Kidney capillary endothelial cell (primary cell): Measurements from ENCODE around the gene VPS26C.

Experiments used
- DNase-seq: peaks from one replicate; pipeline ENCODE4 v3.0.0-alpha.2; 2018; ENCODE audit warnings: low spot score

The VPS26C gene

DNA sequence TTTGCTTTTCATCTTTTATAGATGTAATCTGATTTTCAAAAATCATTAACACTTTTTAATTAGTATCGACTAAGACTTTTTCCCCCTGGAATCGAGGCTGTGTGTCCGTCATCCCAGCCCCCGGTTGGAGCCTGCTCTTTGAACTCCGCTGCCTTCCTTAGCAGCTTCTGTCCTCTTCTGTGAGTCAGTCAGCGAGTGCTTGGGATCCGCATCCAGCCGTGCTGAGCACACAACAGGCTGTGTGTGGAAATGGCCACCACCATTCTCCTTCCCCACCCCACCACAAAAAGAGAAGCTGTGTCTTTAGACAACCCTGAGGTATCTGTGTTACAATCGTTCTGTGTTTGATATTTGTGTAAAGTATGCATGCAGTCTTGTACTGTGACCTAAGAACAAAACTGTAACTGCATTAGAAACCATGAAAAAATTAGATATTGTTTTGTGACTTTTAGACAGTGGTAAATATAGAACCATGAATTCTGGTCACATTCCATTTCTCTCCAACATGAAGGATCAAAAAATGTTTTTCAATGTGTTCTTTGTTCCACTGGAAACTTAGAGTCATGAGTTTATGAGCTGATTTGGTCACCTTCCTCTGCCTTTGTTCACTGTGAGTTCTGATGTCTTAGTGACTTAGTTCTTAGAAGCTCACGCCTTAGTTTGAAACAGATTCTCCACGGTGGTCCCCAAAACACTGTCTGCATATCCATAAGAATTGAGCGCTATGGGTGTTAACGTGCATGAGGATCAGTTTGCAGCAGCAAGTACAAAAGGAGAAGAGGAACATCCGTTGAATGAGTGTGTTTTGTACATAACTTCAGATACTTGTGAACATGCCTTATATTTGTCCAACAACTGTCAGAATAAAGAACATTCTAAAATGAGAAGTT, 64.7 kb downstream of the VPS26C start:
- no peak for DNase-seq

DNA sequence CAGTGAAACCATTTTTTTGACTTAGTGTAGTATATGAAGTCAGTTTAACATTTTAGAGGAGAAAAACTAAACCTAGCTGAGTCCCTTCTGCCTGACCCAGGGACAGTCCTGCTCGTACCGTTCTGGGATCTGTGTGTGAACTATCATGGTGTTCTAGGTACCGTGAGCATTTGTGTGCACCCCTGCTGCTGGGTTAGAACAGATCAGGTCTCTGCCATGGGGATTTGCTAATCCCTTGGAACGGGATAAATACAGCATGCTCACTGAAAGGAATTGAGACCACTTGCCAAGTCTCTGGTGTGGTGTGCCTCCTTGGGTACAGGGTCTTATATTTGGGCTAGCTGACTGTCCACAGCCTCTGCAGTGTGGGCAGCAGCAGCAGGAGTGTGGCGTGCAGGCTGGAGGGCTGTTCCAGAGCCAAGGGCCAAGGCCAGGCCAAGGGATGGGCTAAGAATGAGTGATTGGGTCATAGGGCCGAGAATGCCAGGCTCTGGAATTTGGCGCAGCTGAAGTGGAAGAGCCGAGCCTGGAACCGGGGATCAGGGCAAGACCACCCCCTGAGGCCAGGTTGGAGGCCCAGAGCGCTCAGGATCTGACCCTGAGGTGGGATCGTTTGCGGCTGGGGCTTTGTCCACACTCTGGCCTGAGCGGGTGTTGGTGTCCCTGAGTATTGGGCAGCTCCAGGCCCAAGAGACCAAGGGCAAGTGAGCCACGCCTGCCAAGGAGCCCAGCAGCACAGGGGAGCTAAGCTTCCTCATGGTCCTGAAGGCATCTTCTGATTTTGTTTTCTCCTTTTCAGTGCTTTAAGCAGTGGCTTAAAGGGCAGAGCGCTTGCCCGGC, 66.3 kb downstream of the VPS26C start:
- no peak for DNase-seq

DNA sequence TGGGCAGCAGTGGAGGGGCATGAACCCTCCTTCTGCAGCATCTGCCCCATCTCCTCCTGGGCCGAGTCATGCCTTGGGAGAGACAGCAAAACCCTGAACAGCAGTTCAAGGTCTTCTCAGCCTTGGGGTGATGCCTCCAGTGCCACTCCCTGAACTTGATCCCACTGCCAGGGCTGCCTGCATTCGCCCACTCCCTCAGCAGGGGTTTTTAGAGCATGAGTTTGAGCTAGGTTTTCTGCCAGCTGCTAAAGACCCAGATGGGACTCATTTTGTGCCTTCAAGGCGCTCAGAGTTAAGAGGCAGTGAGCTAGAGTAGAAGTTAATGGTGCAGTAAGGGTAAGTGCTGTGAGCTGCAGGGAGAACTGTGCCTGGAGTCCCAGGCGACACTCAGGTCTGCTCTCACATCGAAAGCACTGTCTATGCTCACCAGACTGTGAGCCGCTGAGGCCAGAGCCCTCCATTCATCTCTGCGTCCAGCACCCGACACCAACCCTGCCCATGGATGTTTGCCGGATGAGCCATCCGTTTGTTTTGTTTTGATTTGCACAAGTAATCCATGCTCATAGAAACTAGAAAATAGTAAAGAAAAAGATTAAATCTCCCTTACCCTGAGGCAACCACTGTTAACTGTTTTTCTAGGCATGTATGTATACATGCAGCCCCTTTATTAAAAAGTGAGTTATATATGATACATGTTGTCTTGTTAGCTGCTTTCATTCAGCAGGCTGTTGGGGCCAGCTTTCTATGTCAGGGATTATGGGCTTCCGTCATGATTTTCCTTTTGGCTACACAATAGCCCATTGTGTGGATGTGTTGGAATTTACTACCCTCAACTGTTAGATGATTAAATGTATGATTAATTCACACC, 67.8 kb downstream of the VPS26C start:
- DNase-seq, result peak; percentile 25

DNA sequence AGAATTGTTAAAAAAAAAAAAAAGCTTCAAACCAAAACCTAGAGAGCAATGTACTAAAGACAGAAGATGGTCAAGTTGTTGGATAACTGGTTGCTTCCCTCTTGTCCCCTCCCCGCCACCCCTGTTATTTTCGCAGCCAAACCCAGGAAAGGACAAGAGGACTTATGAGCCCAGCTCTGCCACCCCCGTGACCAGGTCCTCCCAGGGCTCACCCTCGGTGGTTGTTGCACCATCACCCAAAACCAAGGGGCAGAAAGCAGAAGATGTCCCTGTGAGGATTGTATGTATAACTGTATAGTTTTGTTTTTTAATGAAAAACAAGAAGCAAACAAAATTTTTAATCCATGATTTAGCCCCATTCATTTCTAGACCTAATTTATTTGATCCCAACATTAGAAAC, 69.4 kb downstream of the VPS26C start:
- DNase-seq, result no peak

DNA sequence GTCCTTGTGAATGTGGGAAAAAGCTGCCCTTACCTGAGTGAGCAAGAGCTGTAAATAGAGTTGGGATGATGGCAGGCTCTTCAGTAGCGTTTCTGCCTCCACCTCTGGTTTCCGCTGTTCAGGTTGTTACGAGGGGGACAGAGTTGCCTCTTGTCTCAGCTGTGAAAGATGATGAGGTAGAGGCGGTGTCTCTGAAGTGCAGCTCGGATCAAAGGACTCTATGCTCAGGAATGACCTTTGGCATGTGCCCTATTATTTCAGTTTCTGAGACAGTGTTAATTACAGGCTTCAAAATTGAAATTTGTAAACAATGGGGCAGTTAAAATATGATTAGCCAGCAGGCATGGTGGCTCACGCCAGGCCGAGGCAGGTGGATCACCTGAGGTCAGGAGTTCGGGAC, 70.3 kb downstream of the VPS26C start:
- no peak for DNase-seq

DNA sequence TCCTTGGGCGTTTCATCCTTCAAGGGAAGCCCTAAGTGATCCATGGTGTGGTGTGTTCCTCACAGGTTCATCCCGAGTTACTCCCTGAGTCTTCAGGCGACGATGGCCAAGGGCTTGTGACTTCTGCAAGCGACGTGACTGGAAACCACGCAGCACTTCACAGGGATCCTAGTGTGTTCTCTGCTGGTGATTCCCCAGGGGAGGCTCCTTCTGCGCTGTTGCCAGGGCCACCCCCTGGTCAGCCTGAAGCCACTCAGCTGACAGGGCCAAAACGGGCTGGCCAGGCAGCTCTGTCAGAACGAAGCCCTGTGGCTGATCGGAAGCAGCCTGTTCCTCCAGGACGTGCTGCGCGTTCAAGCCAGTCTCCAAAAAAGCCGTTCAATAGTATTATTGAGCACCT, 71.5 kb downstream of the VPS26C start:
- DNase-seq, result no peak

DNA sequence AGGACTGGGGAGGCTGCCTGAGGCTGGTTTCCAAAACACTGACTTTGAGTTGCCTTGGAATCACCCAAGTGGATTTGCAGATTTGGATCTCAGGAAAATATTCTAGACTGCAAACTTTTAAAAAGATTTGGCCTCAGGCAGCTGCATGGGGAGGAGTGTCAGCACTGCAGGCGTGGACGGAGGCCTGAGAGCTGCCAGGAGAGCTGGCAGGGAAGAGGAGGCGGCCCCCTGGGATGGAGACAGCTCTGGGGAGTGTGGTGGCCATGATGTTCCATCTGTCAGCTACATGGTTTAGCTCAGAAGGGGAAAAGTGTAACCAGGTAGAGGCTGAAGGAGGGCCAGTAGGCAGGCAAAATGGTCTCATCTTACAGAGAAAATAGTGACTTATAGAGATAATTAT, 72.1 kb downstream of the VPS26C start:
- no peak for DNase-seq

DNA sequence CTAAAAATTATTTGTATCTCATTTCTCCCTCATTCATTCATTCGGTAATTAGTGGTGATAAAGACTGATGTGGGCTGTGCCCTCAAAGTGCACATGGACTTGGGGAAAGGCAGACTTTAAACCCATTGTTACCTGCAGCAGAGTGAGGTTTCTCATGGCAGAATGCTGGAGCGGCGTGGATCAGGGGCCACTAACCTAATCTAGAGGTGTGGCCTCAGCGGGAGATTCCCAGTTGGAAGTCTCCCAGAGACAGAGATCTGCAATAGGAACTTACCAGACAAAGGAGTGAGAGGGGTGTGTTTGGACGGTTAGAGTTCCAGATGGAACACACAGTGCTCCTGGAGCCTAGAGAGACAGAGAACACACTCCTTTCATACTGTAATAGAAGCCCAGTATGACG, 73.5 kb downstream of the VPS26C start:
- DNase-seq, result no peak

DNA sequence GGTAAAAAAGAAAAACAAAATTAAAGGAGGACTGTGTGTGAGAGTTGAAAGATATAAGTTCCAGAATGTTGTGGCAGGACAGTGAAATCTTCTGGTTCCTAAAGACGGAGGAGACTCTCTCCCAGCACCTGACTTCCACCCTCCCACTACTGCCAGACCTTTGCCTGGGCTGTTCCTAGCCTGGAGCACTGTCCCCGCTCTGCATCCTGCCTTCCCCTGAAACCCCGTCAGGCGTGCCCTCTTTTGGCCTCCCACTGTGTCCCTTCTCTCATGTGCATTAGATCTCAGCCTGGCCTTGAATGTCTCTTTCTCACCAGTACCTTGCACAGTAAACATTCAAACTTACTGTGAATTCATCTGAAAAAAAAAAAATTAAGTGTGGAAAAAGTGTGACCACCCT, 74.1 kb downstream of the VPS26C start:
- no peak for DNase-seq

DNA sequence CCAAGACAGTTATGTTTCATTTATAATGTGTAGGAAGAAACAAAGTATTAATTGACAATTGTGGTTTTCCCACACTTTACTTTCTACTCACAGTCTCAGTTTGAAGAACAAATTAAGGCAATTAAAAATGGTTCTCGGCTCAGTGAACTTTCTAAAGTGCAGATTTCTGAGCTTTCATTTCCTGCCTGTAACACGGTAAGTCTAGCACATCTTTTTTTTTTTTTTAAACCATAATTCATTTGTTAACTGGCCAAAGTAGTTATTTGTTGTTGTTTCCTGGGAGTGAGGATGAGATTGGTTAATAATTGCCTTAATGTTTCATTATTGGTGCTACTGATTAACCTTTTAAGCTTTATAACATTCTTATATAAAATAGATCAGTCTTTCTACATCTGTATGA, 75.1 kb downstream of the VPS26C start:
- DNase-seq, result no peak

DNA sequence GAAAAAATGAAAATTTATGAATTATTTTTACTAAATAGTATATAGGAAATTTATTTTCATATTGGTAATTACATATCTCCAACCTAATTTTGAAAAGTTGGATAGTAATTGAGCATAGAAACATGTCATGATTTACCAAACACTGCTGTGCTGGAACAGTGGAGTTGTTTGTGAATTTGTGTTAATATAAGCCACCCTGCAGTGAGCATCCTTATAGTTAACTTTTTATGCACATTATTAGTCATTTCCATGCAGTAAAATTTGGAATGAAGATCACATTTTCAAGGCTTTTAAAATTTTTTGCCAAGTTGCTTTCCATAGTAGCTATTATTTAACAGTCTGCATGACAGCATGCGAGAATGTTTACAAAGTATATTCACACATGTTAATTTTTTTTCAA, 78.3 kb downstream of the VPS26C start:
- no peak for DNase-seq

DNA sequence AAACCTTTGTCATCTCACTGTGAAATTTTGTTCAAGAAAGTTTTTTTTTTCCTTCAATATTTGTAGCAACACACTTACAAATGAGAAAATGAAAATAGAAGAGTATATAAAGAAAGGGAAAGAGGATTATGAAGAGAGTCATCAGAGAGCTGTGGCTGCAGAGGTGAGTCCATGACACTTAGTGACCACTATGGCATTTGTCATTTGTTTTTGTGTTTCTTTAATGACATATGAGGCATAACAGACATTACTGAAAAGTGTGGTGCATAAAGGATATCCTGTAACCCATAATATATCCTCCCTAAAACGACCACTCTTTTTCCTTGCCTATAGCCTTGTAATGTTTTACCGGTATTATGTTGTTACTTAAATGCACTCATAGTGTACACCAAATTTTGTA, 80.2 kb downstream of the VPS26C start:
- DNase-seq, result no peak

DNA sequence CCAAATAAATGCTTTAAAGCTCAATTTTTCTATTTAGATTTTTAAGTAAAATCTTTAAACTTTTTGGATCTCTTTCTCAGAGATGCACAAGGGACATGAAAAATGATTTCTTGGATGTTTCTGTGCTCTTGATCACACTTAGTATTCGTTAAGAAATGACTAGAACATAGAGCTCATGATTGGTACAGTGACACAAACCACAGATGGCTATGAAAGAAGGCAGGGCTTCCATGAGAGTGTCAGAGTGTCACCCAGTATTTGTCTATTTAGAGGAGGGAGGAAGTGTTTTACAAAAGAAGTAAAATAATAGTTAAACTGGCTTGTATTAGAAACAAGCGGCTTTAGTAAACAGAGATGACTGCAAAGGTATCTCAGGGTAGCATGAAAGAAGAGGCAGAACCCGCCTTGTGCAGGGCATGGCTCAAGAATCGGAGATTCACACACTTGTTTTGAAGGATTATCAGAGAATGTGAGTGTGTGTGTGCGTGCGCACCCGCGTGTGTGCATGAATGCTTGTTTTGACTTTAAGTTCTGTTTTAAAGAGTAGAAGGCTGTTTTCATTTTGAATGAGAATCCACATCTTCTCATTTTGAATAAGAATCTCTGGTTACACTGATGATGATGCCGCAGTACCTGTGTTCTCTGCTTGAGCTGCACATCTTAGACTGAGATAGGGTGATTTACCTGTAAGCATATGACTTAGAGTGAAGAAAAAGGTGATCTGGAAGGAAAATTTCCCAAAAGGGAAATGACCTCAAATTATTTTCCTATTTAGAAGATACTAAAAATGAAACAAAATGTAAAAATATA, 82.1 kb downstream of the VPS26C start:
- no peak for DNase-seq

DNA sequence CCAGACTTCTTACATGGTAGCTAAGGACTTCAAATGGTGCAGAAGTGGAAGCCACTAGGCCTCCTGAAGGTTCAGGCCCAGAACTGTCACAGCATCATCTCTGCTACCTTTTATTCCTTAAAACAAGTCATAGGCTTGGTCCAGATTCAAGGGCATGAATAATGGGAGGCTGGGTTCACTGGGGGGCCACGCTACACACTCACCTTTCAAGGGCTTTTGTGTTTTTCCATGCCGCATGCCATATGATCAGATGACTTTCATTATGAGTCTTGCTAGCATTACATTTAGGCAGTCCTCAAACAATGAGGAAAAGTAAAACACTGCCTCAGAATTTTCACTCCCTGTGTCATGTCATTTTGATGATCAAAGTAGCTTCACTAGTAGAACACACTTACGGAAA, 83.4 kb downstream of the VPS26C start:
- DNase-seq, result no peak

DNA sequence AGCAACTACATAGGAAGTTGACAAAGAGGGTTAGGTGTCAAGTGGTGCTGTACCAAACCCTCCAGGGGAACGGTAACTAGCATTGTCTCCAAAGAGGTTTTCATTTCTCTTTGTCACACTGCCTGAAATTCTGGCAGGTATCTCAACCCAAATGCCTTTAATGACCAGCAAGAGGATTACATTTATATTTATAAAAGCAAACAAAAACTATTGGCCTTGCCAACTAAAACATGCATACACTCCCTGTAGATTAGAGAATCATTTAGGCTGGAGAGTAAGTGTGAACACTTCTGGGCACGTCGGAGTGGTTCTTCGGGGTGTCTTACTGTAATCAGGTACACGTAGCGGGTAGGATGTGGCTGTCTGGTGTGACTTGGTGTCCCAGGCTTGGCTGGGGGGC, 84.9 kb downstream of the VPS26C start:
- DNase-seq, result no peak

DNA sequence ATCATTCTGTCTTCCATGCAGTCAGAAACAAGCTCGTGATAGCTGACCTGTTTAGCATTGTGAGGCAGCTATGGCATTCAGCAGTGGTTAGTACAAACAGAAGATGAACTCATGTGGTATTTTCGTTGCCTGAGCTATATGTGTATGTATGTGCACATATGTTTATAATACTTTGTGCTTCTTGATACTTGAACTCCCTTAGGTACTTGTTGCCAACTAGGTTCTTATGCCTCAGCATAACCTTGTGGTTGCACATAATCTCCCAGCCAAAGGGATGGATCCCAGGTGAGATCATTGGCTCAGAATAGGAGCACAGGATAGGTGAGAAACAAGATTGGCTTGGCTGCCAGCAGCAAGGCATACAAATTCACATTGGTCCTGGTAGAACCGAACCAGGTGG, 86.1 kb downstream of the VPS26C start:
- DNase-seq, result no peak

DNA sequence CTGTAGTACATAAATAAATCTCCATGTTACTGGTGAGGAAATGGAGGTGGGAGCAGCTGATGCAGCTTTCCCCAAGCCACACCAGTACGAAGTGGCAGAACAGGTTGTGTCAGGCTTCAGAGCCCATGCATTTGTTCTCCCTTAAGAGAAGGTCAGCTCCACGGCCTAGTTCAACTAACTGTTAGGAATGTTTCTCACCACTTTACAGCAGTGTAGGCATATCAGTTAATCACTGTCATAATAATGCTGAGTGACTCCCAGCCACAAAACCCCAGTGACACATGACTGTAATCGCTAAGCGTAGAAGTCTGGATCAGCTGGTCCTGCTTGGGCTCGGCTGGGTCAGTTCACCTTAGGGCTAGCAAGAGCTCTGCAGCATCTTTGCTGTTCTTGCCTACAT, 90.4 kb downstream of the VPS26C start:
- DNase-seq, result no peak
